Nephron progenitor cell (in vitro differentiated cells): Measurements from ENCODE around the gene FABP1.
A peak's percentile ranks its signal among the peaks of the same experiment; 100 is the strongest.

Experiments
- DNase-seq: peaks from one replicate; pipeline ENCODE4 v3.0.0; 2021
- H3K27ac Mint-ChIP-seq: 2 replicates; pipeline ENCODE4 v1.8.0; 2021; ENCODE audit warnings: mild to moderate bottlenecking, moderate library complexity, mixed read lengths
- H3K27me3 Mint-ChIP-seq: 2 replicates; pipeline ENCODE4 v1.8.0; 2021; ENCODE audit warnings: mild to moderate bottlenecking, low read depth, mixed read lengths; ENCODE audit not compliant: poor library complexity
- H3K36me3 Mint-ChIP-seq: 2 replicates; pipeline ENCODE4 v1.8.0; 2021; ENCODE audit warnings: low read depth, mixed read lengths
- H3K4me1 Mint-ChIP-seq: 2 replicates; pipeline ENCODE4 v1.8.0; 2021; ENCODE audit warnings: mixed read lengths
- H3K4me3 Mint-ChIP-seq: 2 replicates; pipeline ENCODE4 v1.8.0; 2021; ENCODE audit warnings: mild to moderate bottlenecking, moderate library complexity, mixed read lengths
- H3K9me3 Mint-ChIP-seq: 2 replicates; pipeline ENCODE4 v1.8.0; 2021; ENCODE audit warnings: mild to moderate bottlenecking, moderate library complexity, mixed read lengths
- CTCF ChIP-seq: fragments of 200-600 bp; sonication (generic); IDR thresholded peaks from 2 replicates; pipeline ENCODE4 v1.5.0; 2021; ENCODE audit warnings: antibody characterized with exemption

Gene FABP1

GRCh38 chr2:88127888-88128653 is at the start of gene FABP1:
Gene FABP1, minus strand, starts transcription at chr2:88128062. Its CDS starts 45 bp downstream, at chr2:88128017.
- Mint-ChIP-seq H3K27ac (no peak within 1 kb of the TSS), H3K36me3 (no peaks in the 10 kb centered on the region), H3K9me3 (no peaks in the 10 kb centered on the region), H3K4me1 (peaks cover 6% of the 10 kb centered on the region), H3K4me3 (no peak within 1 kb of the TSS), H3K27me3 (peaks cover 37% of the 10 kb centered on the region)
- no peak for DNase-seq
- no peak for TF ChIP-seq CTCF

GRCh38 chr2:88177556-88177955 is 49.7 kb upstream of the FABP1 start:
- H3K36me3 Mint-ChIP-seq = peaks cover 4% of the 10 kb centered on the region
- H3K9me3 Mint-ChIP-seq = no peaks in the 10 kb centered on the region
- H3K4me3 Mint-ChIP-seq = no peak overlapping the region

GRCh38 chr2:88176352-88176984 is 48.6 kb upstream of the FABP1 start:
- no peak overlapping the region for H3K27ac Mint-ChIP-seq
- peaks cover 3% of the 10 kb centered on the region for H3K9me3 Mint-ChIP-seq
- H3K27me3 Mint-ChIP-seq = peaks cover 40% of the 10 kb centered on the region
- H3K36me3 Mint-ChIP-seq = peaks cover 7% of the 10 kb centered on the region
- DNase-seq = no peak
- H3K4me1 Mint-ChIP-seq = peaks cover 8% of the 10 kb centered on the region
- H3K4me3 Mint-ChIP-seq = no peak overlapping the region
- TF ChIP-seq CTCF = no peak

More at GRCh38 chr2:88177556-88177955, 49.7 kb upstream of the FABP1 start:
- no peak overlapping the region for H3K27ac Mint-ChIP-seq
- TF ChIP-seq CTCF = no peak
- H3K4me1 Mint-ChIP-seq = peaks cover 6% of the 10 kb centered on the region
- peaks cover 35% of the 10 kb centered on the region for H3K27me3 Mint-ChIP-seq
- no peak for DNase-seq

- no peak for TF ChIP-seq CTCF
- Mint-ChIP-seq H3K4me3 (no peak overlapping the region), H3K4me1 (peaks cover 10% of the 10 kb centered on the region)
These were observed 45.0 kb upstream of the FABP1 start for GRCh38 chr2:88172882-88173281.

GRCh38 chr2:88171966-88172365 is 44.1 kb upstream of the FABP1 start:
- Mint-ChIP-seq H3K4me3 (peak overlapping the region; percentile 78), H3K4me1 (peaks cover 10% of the 10 kb centered on the region), H3K27ac (no peak overlapping the region), H3K9me3 (peaks cover 41% of the 10 kb centered on the region), H3K36me3 (peaks cover 23% of the 10 kb centered on the region), H3K27me3 (peaks cover 52% of the 10 kb centered on the region)
- no peak for TF ChIP-seq CTCF
- no peak for DNase-seq

More at GRCh38 chr2:88172882-88173281, 45.0 kb upstream of the FABP1 start:
- peaks cover 52% of the 10 kb centered on the region for H3K27me3 Mint-ChIP-seq
- no peak for DNase-seq
- no peak overlapping the region for H3K27ac Mint-ChIP-seq
- H3K9me3 Mint-ChIP-seq = peaks cover 33% of the 10 kb centered on the region
- H3K36me3 Mint-ChIP-seq = peaks cover 23% of the 10 kb centered on the region
